ENCODE data around the gene HSPA4. TPM values are rescaled to one million over a fixed set of nuclear protein-coding genes. Genes with fewer than 3 reads are reported as not detected.

Gene HSPA4
- total and polyA plus RNA-seq, 9 donors, result 18.8 to 86.3 (median 61.1) TPM

- no peak for DNase-seq
- WGBS, 3 donors, result 87 to 94% (median 88%) methylated on average over 1 of the region's 1 CpG
- intact Hi-C loops (cut with DNase I), result no loop called here
- H3K27me3 ChIP-seq, result no peaks in the 10 kb centered on the region
- no peak overlapping the region for H3K27ac ChIP-seq
- no peak for TF ChIP-seq EP300 (IDR thresholded peaks at IDR 0.05)
- TF ChIP-seq CTCF (IDR thresholded peaks at IDR 0.05), result no peak
- TF ChIP-seq POLR2A (IDR thresholded peaks at IDR 0.05), result no peak
- H3K9me3 ChIP-seq, result no peaks in the 10 kb centered on the region
- H3K36me3 ChIP-seq, result no peaks in the 10 kb centered on the region
- peaks cover 2% of the 10 kb centered on the region for H3K4me1 ChIP-seq (ENCODE audit: insufficient read depth)
- no peak overlapping the region for H3K4me3 ChIP-seq
Observed at GRCh38 chr5:133062276-133062675, 10.5 kb downstream of the HSPA4 start.

GRCh38 chr5:133063965-133064364 lies 12.2 kb downstream of the HSPA4 start:
- H3K27ac ChIP-seq, result no peak overlapping the region
- WGBS, 3 donors, result 77 to 85% (median 82%) methylated on average over 10 of the region's 10 CpGs
- peaks cover 2% of the 10 kb centered on the region for H3K4me1 ChIP-seq (ENCODE audit: insufficient read depth)
- intact Hi-C loops (cut with DNase I), result no loop called here
- no peaks in the 10 kb centered on the region for H3K9me3 ChIP-seq
- no peaks in the 10 kb centered on the region for H3K36me3 ChIP-seq
- no peaks in the 10 kb centered on the region for H3K27me3 ChIP-seq
- DNase-seq, result no peak
- no peak overlapping the region for H3K4me3 ChIP-seq
- no peak for TF ChIP-seq CTCF (IDR thresholded peaks at IDR 0.05)

- no peaks in the 10 kb centered on the region for H3K27me3 ChIP-seq
Observed at GRCh38 chr5:133065471-133065870, 13.7 kb downstream of the HSPA4 start.

GRCh38 chr5:133066045-133066444 lies 14.2 kb downstream of the HSPA4 start:
- Histone ChIP-seq H3K4me3 (no peak overlapping the region), H3K4me1 (ENCODE audit: insufficient read depth) (peaks cover 2% of the 10 kb centered on the region), H3K36me3 (no peaks in the 10 kb centered on the region), H3K27ac (no peak overlapping the region), H3K27me3 (no peaks in the 10 kb centered on the region), H3K9me3 (no peaks in the 10 kb centered on the region)
- TF ChIP-seq POLR2A (IDR thresholded peaks at IDR 0.05) (no peak), CTCF (IDR thresholded peaks at IDR 0.05) (no peak), EP300 (IDR thresholded peaks at IDR 0.05) (no peak)
- intact Hi-C loops (cut with DNase I), result no loop called here
- no peak for DNase-seq
- WGBS, 3 donors, result 53 to 60% (median 58%) methylated on average over 2 of the region's 2 CpGs

More at GRCh38 chr5:133065471-133065870, 13.7 kb downstream of the HSPA4 start:
- Histone ChIP-seq H3K4me3 (no peak overlapping the region), H3K36me3 (no peaks in the 10 kb centered on the region), H3K4me1 (ENCODE audit: insufficient read depth) (peaks cover 2% of the 10 kb centered on the region), H3K9me3 (no peaks in the 10 kb centered on the region), H3K27ac (no peak overlapping the region)
- intact Hi-C loops (cut with DNase I), result no loop called here
- no peak for DNase-seq
- TF ChIP-seq CTCF (IDR thresholded peaks at IDR 0.05) (no peak), POLR2A (IDR thresholded peaks at IDR 0.05) (no peak), EP300 (IDR thresholded peaks at IDR 0.05) (no peak)
- WGBS, 3 donors, result 63 to 79% (median 78%) methylated on average over 1 of the region's 1 CpG

GRCh38 chr5:133072021-133072420 lies 20.2 kb downstream of the HSPA4 start:
- no peaks in the 10 kb centered on the region for H3K36me3 ChIP-seq
- H3K4me1 ChIP-seq (ENCODE audit: insufficient read depth), result no peaks in the 10 kb centered on the region
- H3K27ac ChIP-seq, result no peak overlapping the region
- DNase-seq, result no peak
- intact Hi-C loops (cut with DNase I), result no loop called here
- no peaks in the 10 kb centered on the region for H3K9me3 ChIP-seq
- TF ChIP-seq CTCF (IDR thresholded peaks at IDR 0.05) (no peak), EP300 (IDR thresholded peaks at IDR 0.05) (no peak), POLR2A (IDR thresholded peaks at IDR 0.05) (no peak)
- WGBS, 3 donors, result 77 to 86% (median 81%) methylated on average over 4 of the region's 4 CpGs
- no peaks in the 10 kb centered on the region for H3K27me3 ChIP-seq
- H3K4me3 ChIP-seq, result no peak overlapping the region

All from ovary (tissue), 9 donors.